Calu3 (cell line): ENCODE data around the gene OPHN1. TPM values are rescaled to one million over a fixed set of nuclear protein-coding genes. Genes with fewer than 3 reads are reported as not detected.
"Not testable (repeated sequence)": the region's sequence is repeated elsewhere in the genome, so short reads cannot be mapped to it uniquely, and the experiment has no call there.

Experiments
- BruUV-seq: library from RNA; stranded (reverse); fragments of 400-500 nt; replicated peaks from 2 replicates; lab custom pipeline; 2021; lab: Mats Ljungman, UMichigan
- CTCF ChIA-PET: fragments of 300-600 bp; sonication (Branson Sonifier 250); formaldehyde crosslinking; loops from one replicate; lab custom pipeline; 2022; ENCODE audit warnings: antibody characterized with exemption; lab: Charles Lee
- DNase-seq: peaks from one replicate; pipeline ENCODE4 v3.0.0; 2022
- H3K27ac Mint-ChIP-seq: one replicate; pipeline ENCODE4 v1.8.0; 2022; ENCODE audit warnings: mixed read lengths; ENCODE audit not compliant: unreplicated experiment
- H3K27me3 Mint-ChIP-seq: one replicate; pipeline ENCODE4 v1.8.0; 2022; ENCODE audit warnings: mixed read lengths; ENCODE audit not compliant: unreplicated experiment
- H3K36me3 Mint-ChIP-seq: one replicate; pipeline ENCODE4 v1.8.0; 2022; ENCODE audit warnings: mild to moderate bottlenecking, moderate library complexity, mixed read lengths; ENCODE audit not compliant: insufficient read depth, unreplicated experiment
- H3K4me1 Mint-ChIP-seq: one replicate; pipeline ENCODE4 v1.8.0; 2022; ENCODE audit warnings: mild to moderate bottlenecking, low read depth, mixed read lengths; ENCODE audit not compliant: unreplicated experiment
- H3K4me3 Mint-ChIP-seq: one replicate; pipeline ENCODE4 v1.8.0; 2022; ENCODE audit warnings: mild to moderate bottlenecking, low read depth, moderate library complexity, mixed read lengths; ENCODE audit not compliant: unreplicated experiment
- H3K9me3 Mint-ChIP-seq: one replicate; pipeline ENCODE4 v1.8.0; 2022; ENCODE audit warnings: low read depth, mixed read lengths; ENCODE audit not compliant: unreplicated experiment
- intact Hi-C: fragments of 100-400 bp; cut with micrococcal nuclease; formaldehyde crosslinking; loops from one replicate; pipeline ENCODE4 v1.10.0; 2022; ENCODE audit not compliant: unreplicated experiment
- total RNA-seq: library from RNA; stranded (reverse); gene quantifications from 2 replicates; pipeline ENCODE4 v1.2.3, GENCODE V29; 2022
- TF ChIP-seq, protein P1 (sequence below): fragments of 200-600 bp; IDR thresholded peaks from one replicate; pipeline ENCODE4 v1.8.0; 2022; ENCODE audit warnings: antibody characterized with exemption; ENCODE audit not compliant: unreplicated experiment

OPHN1 gene
- total RNA-seq, 1 experiment from 2014 or later, result 13.1 TPM

GRCh38 chrX:68083510-68083909 lies 349.8 kb downstream of the OPHN1 start:
- H3K27ac Mint-ChIP-seq, result no peak overlapping the region
- intact Hi-C loops, result no loop called here
- no peaks in the 10 kb centered on the region for H3K9me3 Mint-ChIP-seq
- BruUV-seq, result no TSS peak
- TF ChIP-seq, protein P1, sequence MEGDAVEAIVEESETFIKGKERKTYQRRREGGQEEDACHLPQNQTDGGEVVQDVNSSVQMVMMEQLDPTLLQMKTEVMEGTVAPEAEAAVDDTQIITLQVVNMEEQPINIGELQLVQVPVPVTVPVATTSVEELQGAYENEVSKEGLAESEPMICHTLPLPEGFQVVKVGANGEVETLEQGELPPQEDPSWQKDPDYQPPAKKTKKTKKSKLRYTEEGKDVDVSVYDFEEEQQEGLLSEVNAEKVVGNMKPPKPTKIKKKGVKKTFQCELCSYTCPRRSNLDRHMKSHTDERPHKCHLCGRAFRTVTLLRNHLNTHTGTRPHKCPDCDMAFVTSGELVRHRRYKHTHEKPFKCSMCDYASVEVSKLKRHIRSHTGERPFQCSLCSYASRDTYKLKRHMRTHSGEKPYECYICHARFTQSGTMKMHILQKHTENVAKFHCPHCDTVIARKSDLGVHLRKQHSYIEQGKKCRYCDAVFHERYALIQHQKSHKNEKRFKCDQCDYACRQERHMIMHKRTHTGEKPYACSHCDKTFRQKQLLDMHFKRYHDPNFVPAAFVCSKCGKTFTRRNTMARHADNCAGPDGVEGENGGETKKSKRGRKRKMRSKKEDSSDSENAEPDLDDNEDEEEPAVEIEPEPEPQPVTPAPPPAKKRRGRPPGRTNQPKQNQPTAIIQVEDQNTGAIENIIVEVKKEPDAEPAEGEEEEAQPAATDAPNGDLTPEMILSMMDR, result no peak
- H3K27me3 Mint-ChIP-seq, result no peaks in the 10 kb centered on the region
- DNase-seq, result no peak
- H3K4me3 Mint-ChIP-seq, result no peak overlapping the region
- no peaks in the 10 kb centered on the region for H3K36me3 Mint-ChIP-seq
- no peaks in the 10 kb centered on the region for H3K4me1 Mint-ChIP-seq
- CTCF ChIA-PET, result no interaction called here

GRCh38 chrX:68079961-68080360 lies 353.3 kb downstream of the OPHN1 start:
- CTCF ChIA-PET, result no interaction called here
- intact Hi-C loops, result no loop called here
- TF ChIP-seq, protein P1, result no peak

GRCh38 chrX:68078801-68079200 lies 354.5 kb downstream of the OPHN1 start:
- CTCF ChIA-PET, H3K4me1 Mint-ChIP-seq, H3K4me3 Mint-ChIP-seq, H3K9me3 Mint-ChIP-seq, BruUV-seq, H3K27me3 Mint-ChIP-seq, H3K27ac Mint-ChIP-seq, H3K36me3 Mint-ChIP-seq, intact Hi-C loops, DNase-seq: not testable (repeated sequence)

More at GRCh38 chrX:68079961-68080360, 353.3 kb downstream of the OPHN1 start:
- no peak overlapping the region for H3K4me3 Mint-ChIP-seq
- DNase-seq, result no peak
- H3K27me3 Mint-ChIP-seq, result no peaks in the 10 kb centered on the region
- no peaks in the 10 kb centered on the region for H3K4me1 Mint-ChIP-seq
- no peaks in the 10 kb centered on the region for H3K36me3 Mint-ChIP-seq
- H3K27ac Mint-ChIP-seq, result no peak overlapping the region
- no peaks in the 10 kb centered on the region for H3K9me3 Mint-ChIP-seq
- no TSS peak for BruUV-seq

GRCh38 chrX:68077378-68077777 lies 355.9 kb downstream of the OPHN1 start:
- BruUV-seq, result no TSS peak
- H3K9me3 Mint-ChIP-seq, result no peaks in the 10 kb centered on the region
- DNase-seq, result no peak
- TF ChIP-seq, protein P1, result no peak
- CTCF ChIA-PET, result no interaction called here
- H3K27ac Mint-ChIP-seq, result no peak overlapping the region
- peaks cover 2% of the 10 kb centered on the region for H3K4me1 Mint-ChIP-seq
- intact Hi-C loops, result no loop called here
- H3K36me3 Mint-ChIP-seq, result no peaks in the 10 kb centered on the region
- H3K4me3 Mint-ChIP-seq, result no peak overlapping the region
- H3K27me3 Mint-ChIP-seq, result no peaks in the 10 kb centered on the region

GRCh38 chrX:68072041-68072440 lies 361.3 kb downstream of the OPHN1 start:
- no TSS peak for BruUV-seq
- Mint-ChIP-seq H3K27me3 (no peaks in the 10 kb centered on the region), H3K9me3 (no peaks in the 10 kb centered on the region), H3K4me3 (no peak overlapping the region), H3K27ac (no peak overlapping the region), H3K36me3 (no peaks in the 10 kb centered on the region), H3K4me1 (peaks cover 14% of the 10 kb centered on the region)
- no peak for DNase-seq
- CTCF ChIA-PET, result no interaction called here
- intact Hi-C loops, result no loop called here
- TF ChIP-seq, protein P1, result no peak

GRCh38 chrX:68070119-68070518 lies 363.2 kb downstream of the OPHN1 start:
- H3K36me3 Mint-ChIP-seq, CTCF ChIA-PET, intact Hi-C loops, H3K27ac Mint-ChIP-seq, DNase-seq, H3K9me3 Mint-ChIP-seq, BruUV-seq, H3K27me3 Mint-ChIP-seq, H3K4me3 Mint-ChIP-seq: not testable (repeated sequence)
- H3K4me1 Mint-ChIP-seq, result peaks cover 14% of the 10 kb centered on the region
